HepG2 (cell line): Measurements from ENCODE around the gene NGEF. TPM values are rescaled to one million over a fixed set of nuclear protein-coding genes. Genes with fewer than 3 reads are reported as not detected.
A peak's percentile ranks its signal among the peaks of the same experiment; 100 is the strongest.

ENCODE experiments used
- FLYWCH1 ChIP-seq: sonication (generic); formaldehyde crosslinking; IDR thresholded peaks from 2 replicates; pipeline ENCODE4 v1.8.1; 2023; ENCODE audit warnings: mild to moderate bottlenecking, missing genetic modification reagents
- GATA4 ChIP-seq: sonication (generic); IDR thresholded peaks from 2 replicates; pipeline ENCODE4 v1.6.1; 2016; ENCODE audit warnings: antibody characterized with exemption, low read depth, borderline replicate concordance
- HES4 ChIP-seq: sonication (generic); formaldehyde crosslinking; IDR thresholded peaks from 2 replicates; pipeline ENCODE4 v1.9.0; 2021; ENCODE audit warnings: mild to moderate bottlenecking, missing genetic modification reagents, borderline replicate concordance
- HHEX ChIP-seq: IDR thresholded peaks from 2 replicates; pipeline ENCODE4 v1.6.1; 2016; ENCODE audit warnings: control low read depth
- HNF4G ChIP-seq, 2 experiments: sonication (generic) in 1 of 2; formaldehyde crosslinking in 1 of 2; IDR thresholded peaks; 2 replicates each; pipeline versions ENCODE4 v1.4.0 to v1.6.1; 2011 to 2020; ENCODE audit warnings: borderline replicate concordance in 2 of 2, low read depth in 2 of 2, mild to moderate bottlenecking in 2 of 2, low read length in 1 of 2, missing genetic modification reagents in 1 of 2, moderate library complexity in 1 of 2
- KAT7 ChIP-seq: IDR thresholded peaks from 2 replicates; pipeline ENCODE4 v1.6.1; 2018; ENCODE audit warnings: borderline replicate concordance, missing compliant biosample characterization
- MATR3 ChIP-seq: sonication (generic); formaldehyde crosslinking; IDR thresholded peaks from 2 replicates; pipeline ENCODE4 v1.4.0; 2020; ENCODE audit warnings: missing genetic modification reagents
- MBD4 ChIP-seq: IDR thresholded peaks from 2 replicates; pipeline ENCODE4 v1.6.1; 2012; ENCODE audit warnings: low read length, inconsistent platforms, borderline replicate concordance
- MYC ChIP-seq: sonication (generic); formaldehyde crosslinking; IDR thresholded peaks from 2 replicates; pipeline ENCODE4 v1.9.0; 2021; ENCODE audit warnings: missing genetic modification reagents, borderline replicate concordance
- RXRA ChIP-seq: sonication (generic); formaldehyde crosslinking; IDR thresholded peaks from 2 replicates; pipeline ENCODE4 v1.5.1; 2020; ENCODE audit warnings: missing genetic modification reagents
- ZBTB1 ChIP-seq: sonication (generic); formaldehyde crosslinking; IDR thresholded peaks from 2 replicates; pipeline ENCODE4 v1.4.0; 2020; ENCODE audit warnings: missing genetic modification reagents, borderline replicate concordance
- ZNF143 ChIP-seq: sonication (generic); formaldehyde crosslinking; IDR thresholded peaks from 2 replicates; pipeline ENCODE4 v1.4.0; 2020; ENCODE audit warnings: missing genetic modification reagents
- ZNF382 ChIP-seq: sonication (generic); formaldehyde crosslinking; IDR thresholded peaks from 2 replicates; pipeline ENCODE4 v1.5.0; 2020; ENCODE audit warnings: missing genetic modification reagents, mild to moderate bottlenecking, borderline replicate concordance
- ZNF720 ChIP-seq: sonication (generic); formaldehyde crosslinking; IDR thresholded peaks from 2 replicates; pipeline ENCODE4 v1.4.0; 2020; ENCODE audit warnings: missing genetic modification reagents
- ZNF761 ChIP-seq: sonication (generic); formaldehyde crosslinking; conservative IDR thresholded peaks from 2 replicates; pipeline ENCODE4 v1.4.0; 2020; ENCODE audit warnings: mild to moderate bottlenecking, missing genetic modification reagents
- polyA plus RNA-seq, 8 experiments: library from polyadenylated mRNA; depleted of rRNA in 3 of 8; stranded (reverse) in 7 of 8; unstranded in 1 of 8; fragments of >200 nt; fragmentation: Illumina TruSeq in 4 of 8; extraction: Trizol in 4 of 8; gene quantifications; 2 replicates each; pipeline versions ENCODE4 v1.2.1 to v1.2.3, GENCODE V29; 2011 to 2016; ENCODE audit warnings: low read depth in 4 of 8, missing spikeins in 1 of 8, mixed read lengths in 1 of 8; ENCODE audit not compliant: insufficient read depth in 1 of 8
- total RNA-seq, 5 experiments: library from RNA; depleted of rRNA; stranded (reverse); fragments of >200 nt; fragmentation: Illumina TruSeq; extraction: Trizol; gene quantifications; 2 replicates each; pipeline ENCODE4 v1.2.3, GENCODE V29; 2016; ENCODE audit warnings: low read depth in 1 of 5
- TF ChIP-seq, protein P1 (sequence below): sonication (generic); formaldehyde crosslinking; IDR thresholded peaks from 2 replicates; pipeline ENCODE4 v1.4.0; 2020; ENCODE audit warnings: mild to moderate bottlenecking, low read depth, missing genetic modification reagents
- TF ChIP-seq, protein P2 (sequence below): sonication (generic); formaldehyde crosslinking; IDR thresholded peaks from 2 replicates; pipeline ENCODE4 v1.4.0; 2020; ENCODE audit warnings: missing genetic modification reagents
- TF ChIP-seq, protein P3 (sequence below): sonication (generic); formaldehyde crosslinking; IDR thresholded peaks from 2 replicates; pipeline ENCODE4 v1.4.0; 2020; ENCODE audit warnings: missing genetic modification reagents; ENCODE audit errors: not compliant biosample characterization
- TF ChIP-seq, protein P4 (sequence below): sonication (generic); formaldehyde crosslinking; IDR thresholded peaks from 2 replicates; pipeline ENCODE4 v1.4.0; 2020; ENCODE audit warnings: missing genetic modification reagents, borderline replicate concordance

NGEF gene
- total and polyA plus RNA-seq, 2 of the 13 experiments (the other 11 are each of a cell fraction or from before 2014, with no cell fraction given) = 14.4 to 36.9 TPM

DNA sequence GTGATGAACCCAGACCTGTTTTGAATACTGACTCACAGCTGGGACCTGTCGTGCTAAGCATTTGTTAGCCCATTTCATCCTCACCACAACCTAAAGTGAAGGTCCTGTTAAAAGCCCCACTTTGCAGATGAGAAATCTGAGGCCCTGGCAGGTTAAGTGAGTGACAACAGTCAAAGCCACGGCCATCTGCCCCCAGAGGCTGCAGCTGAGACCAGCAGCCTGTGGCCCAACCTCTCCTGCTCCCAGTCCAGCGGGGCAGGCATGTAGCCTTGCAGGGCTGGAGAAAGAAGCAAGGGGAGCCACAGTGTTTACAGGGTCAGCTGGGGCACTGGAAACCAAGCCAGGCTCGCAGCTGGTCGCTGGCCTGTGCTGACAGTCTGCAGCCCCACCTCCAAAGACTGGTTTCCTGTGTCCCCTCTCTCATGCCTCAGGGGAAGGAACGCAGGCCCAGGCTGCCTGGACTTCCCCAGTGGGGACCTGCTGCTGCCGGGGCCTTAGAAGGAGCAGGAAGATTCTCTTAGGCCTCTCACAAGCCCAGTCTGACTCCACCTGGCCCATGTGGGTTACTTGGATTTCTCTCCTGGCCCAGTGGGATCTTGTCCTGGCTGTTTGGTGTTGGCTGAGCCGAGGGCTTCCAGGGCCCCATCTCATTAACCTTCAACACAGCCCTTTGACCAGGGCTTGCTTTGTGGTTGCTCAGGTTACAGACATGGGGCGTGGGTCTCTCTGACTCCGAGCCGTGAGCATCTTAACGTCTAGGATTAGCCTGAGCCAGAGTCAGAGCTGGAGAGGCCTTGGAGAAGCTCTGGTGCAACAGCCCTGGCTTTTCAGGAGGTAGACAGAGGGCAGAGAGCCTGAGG is 48.8 kb upstream of the NGEF start (continued):
- TF ChIP-seq KAT7 (CRISPR knock-in tag) (peak; percentile 47; the same call in 1 of the 2 replicates), MATR3 (no peak), ZNF143 (CRISPR knock-in tag) (no peak), HHEX (no peak), MYC (CRISPR knock-in tag) (peak; percentile 79), GATA4 (0 out of 2 replicates have a peak, but pooled peaks have one; percentile 31), HNF4G (IDR thresholded peaks at IDR 0.05; ENCODE audit: borderline replicate concordance, low read depth, low read length) (peak; percentile 53; the same call in 1 of the 2 replicates), HNF4G (CRISPR knock-in tag; IDR thresholded peaks at IDR 0.05; ENCODE audit: borderline replicate concordance, low read depth) (peak; percentile 77; the same call in 1 of the 2 replicates), HES4 (CRISPR knock-in tag) (peak; percentile 57; the same call in 1 of the 2 replicates), FLYWCH1 (CRISPR knock-in tag) (no peak), ZNF761 (CRISPR knock-in tag) (0 out of 2 replicates have a peak, but pooled peaks have one; percentile 59), RXRA (CRISPR knock-in tag) (peak; percentile 90), ZNF382 (CRISPR knock-in tag) (no peak), ZNF720 (CRISPR knock-in tag) (no peak), ZBTB1 (CRISPR knock-in tag) (0 out of 2 replicates have a peak, but pooled peaks have one; percentile 73), MBD4 (no peak)
- TF ChIP-seq, protein P1, sequence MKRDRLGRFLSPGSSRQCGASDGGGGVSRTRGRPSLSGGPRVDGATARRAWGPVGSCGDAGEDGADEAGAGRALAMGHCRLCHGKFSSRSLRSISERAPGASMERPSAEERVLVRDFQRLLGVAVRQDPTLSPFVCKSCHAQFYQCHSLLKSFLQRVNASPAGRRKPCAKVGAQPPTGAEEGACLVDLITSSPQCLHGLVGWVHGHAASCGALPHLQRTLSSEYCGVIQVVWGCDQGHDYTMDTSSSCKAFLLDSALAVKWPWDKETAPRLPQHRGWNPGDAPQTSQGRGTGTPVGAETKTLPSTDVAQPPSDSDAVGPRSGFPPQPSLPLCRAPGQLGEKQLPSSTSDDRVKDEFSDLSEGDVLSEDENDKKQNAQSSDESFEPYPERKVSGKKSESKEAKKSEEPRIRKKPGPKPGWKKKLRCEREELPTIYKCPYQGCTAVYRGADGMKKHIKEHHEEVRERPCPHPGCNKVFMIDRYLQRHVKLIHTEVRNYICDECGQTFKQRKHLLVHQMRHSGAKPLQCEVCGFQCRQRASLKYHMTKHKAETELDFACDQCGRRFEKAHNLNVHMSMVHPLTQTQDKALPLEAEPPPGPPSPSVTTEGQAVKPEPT = no peak
- TF ChIP-seq, protein P2, sequence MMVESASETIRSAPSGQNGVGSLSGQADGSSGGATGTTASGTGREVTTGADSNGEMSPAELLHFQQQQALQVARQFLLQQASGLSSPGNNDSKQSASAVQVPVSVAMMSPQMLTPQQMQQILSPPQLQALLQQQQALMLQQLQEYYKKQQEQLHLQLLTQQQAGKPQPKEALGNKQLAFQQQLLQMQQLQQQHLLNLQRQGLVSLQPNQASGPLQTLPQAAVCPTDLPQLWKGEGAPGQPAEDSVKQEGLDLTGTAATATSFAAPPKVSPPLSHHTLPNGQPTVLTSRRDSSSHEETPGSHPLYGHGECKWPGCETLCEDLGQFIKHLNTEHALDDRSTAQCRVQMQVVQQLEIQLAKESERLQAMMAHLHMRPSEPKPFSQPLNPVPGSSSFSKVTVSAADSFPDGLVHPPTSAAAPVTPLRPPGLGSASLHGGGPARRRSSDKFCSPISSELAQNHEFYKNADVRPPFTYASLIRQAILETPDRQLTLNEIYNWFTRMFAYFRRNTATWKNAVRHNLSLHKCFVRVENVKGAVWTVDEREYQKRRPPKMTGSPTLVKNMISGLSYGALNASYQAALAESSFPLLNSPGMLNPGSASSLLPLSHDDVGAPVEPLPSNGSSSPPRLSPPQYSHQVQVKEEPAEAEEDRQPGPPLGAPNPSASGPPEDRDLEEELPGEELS (CRISPR knock-in tag) = peak; percentile 87
- TF ChIP-seq, protein P3, sequence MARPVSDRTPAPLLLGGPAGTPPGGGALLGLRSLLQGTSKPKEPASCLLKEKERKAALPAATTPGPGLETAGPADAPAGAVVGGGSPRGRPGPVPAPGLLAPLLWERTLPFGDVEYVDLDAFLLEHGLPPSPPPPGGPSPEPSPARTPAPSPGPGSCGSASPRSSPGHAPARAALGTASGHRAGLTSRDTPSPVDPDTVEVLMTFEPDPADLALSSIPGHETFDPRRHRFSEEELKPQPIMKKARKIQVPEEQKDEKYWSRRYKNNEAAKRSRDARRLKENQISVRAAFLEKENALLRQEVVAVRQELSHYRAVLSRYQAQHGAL (CRISPR knock-in tag) = no peak
- TF ChIP-seq, protein P4, sequence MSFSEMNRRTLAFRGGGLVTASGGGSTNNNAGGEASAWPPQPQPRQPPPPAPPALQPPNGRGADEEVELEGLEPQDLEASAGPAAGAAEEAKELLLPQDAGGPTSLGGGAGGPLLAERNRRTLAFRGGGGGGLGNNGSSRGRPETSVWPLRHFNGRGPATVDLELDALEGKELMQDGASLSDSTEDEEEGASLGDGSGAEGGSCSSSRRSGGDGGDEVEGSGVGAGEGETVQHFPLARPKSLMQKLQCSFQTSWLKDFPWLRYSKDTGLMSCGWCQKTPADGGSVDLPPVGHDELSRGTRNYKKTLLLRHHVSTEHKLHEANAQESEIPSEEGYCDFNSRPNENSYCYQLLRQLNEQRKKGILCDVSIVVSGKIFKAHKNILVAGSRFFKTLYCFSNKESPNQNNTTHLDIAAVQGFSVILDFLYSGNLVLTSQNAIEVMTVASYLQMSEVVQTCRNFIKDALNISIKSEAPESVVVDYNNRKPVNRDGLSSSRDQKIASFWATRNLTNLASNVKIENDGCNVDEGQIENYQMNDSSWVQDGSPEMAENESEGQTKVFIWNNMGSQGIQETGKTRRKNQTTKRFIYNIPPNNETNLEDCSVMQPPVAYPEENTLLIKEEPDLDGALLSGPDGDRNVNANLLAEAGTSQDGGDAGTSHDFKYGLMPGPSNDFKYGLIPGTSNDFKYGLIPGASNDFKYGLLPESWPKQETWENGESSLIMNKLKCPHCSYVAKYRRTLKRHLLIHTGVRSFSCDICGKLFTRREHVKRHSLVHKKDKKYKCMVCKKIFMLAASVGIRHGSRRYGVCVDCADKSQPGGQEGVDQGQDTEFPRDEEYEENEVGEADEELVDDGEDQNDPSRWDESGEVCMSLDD = no peak; the same call in 1 of the 2 replicates
